Measurements from ENCODE around the gene ZNF831. TPM values are rescaled to one million over a fixed set of nuclear protein-coding genes. Genes with fewer than 3 reads are reported as not detected.

The ZNF831 gene
- total RNA-seq, 1 experiment from 2014 or later, result 0.15 TPM

DNA sequence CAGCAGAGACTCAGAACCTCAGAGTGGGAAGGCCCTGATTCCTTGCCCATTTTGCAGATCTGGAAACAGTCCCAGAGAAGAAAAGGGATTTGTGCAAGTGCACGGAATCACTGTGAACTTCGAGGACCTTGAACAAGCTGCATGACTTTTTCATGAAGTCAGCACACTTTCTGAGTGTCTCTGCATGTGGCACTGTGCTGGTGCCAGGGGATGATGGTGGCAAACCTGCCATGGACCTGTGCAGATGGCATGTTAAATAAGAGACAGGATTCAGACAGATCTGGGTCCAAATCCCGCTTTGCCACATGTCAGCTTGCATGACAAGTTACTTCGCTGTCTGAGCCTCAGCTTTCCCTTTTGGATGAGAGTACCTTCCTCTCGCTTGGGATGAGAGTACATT lies 26.8 kb downstream of the ZNF831 start:
- Histone ChIP-seq H3K9me3 (ENCODE audit: control insufficient read depth in 1 of 2, insufficient read depth in 1 of 2, low read depth in 1 of 2, low read length in 2 of 2) (no peaks in the 10 kb centered on the region), H3K4me2 (ENCODE audit: low read length) (no peak overlapping the region), H3K79me2 (ENCODE audit: insufficient read depth, low read length) (no peaks in the 10 kb centered on the region), H2AFZ (ENCODE audit: low read depth, low read length, poor library complexity, severe bottlenecking) (no peak overlapping the region), H3K4me3 (replicated peaks in 1 of 2; ENCODE audit: low read depth in 1 of 2, low read length in 2 of 2) (no peak overlapping the region), H3K9ac (ENCODE audit: low read length) (no peak overlapping the region), H4K20me1 (ENCODE audit: insufficient read depth) (no peaks in the 10 kb centered on the region), H3K36me3 (ENCODE audit: control insufficient read depth in 1 of 2, insufficient read depth in 2 of 2, low read length in 2 of 2) (no peaks in the 10 kb centered on the region), H3K27me3 (ENCODE audit: insufficient read depth, low read length) (peaks cover 9% of the 10 kb centered on the region; the same call in 1 of the 2 replicates), H3K27ac (ENCODE audit: low read depth, low read length) (no peak overlapping the region), H3K4me1 (ENCODE audit: control insufficient read depth in 1 of 2, insufficient read depth in 2 of 2, low read length in 2 of 2) (no peaks in the 10 kb centered on the region), H3K9me2 (ENCODE audit: insufficient read depth) (no peaks in the 10 kb centered on the region)
- POLR2A ChIA-PET, result no interaction called here
- no TSS peak for BruUV-seq (replicated peaks)
- RAD21 ChIA-PET (ENCODE audit: low non-redundant PET in 1 of 2, low total read pairs in 2 of 2, uncharacterized antibody in 2 of 2, unreplicated experiment in 2 of 2), result no interaction called here
- intact Hi-C loops (cut with micrococcal nuclease), result no loop called here
- TF ChIP-seq YY1 (IDR thresholded peaks at IDR 0.05; ENCODE audit: extremely low read depth, insufficient replicate concordance, low read depth, low read length) (no peak), CEBPB (IDR thresholded peaks at IDR 0.05; ENCODE audit: low read depth) (no peak), POLR2A (IDR thresholded peaks at IDR 0.05; ENCODE audit: borderline replicate concordance, extremely low read depth, insufficient read depth, insufficient read length) (no peak), MAX (IDR thresholded peaks at IDR 0.05) (no peak), RAD21 (IDR thresholded peaks at IDR 0.05; ENCODE audit: low read depth) (no peak), TCF7L2 (IDR thresholded peaks at IDR 0.05; ENCODE audit: borderline replicate concordance, extremely low read depth, insufficient read depth, insufficient read length) (no peak), POLR2AphosphoS5 (IDR thresholded peaks at IDR 0.05; ENCODE audit: low read depth, low read length) (no peak), CBX3 (IDR thresholded peaks at IDR 0.05; ENCODE audit: low read depth) (no peak), ELF1 (IDR thresholded peaks at IDR 0.05; ENCODE audit: borderline replicate concordance, low read depth) (no peak), JUND (IDR thresholded peaks at IDR 0.05) (no peak), SIN3A (IDR thresholded peaks at IDR 0.05; ENCODE audit: low read depth) (no peak)
- TF ChIP-seq, protein P1, sequence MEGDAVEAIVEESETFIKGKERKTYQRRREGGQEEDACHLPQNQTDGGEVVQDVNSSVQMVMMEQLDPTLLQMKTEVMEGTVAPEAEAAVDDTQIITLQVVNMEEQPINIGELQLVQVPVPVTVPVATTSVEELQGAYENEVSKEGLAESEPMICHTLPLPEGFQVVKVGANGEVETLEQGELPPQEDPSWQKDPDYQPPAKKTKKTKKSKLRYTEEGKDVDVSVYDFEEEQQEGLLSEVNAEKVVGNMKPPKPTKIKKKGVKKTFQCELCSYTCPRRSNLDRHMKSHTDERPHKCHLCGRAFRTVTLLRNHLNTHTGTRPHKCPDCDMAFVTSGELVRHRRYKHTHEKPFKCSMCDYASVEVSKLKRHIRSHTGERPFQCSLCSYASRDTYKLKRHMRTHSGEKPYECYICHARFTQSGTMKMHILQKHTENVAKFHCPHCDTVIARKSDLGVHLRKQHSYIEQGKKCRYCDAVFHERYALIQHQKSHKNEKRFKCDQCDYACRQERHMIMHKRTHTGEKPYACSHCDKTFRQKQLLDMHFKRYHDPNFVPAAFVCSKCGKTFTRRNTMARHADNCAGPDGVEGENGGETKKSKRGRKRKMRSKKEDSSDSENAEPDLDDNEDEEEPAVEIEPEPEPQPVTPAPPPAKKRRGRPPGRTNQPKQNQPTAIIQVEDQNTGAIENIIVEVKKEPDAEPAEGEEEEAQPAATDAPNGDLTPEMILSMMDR (IDR thresholded peaks at IDR 0.05 in 2 of 3, conservative IDR thresholded peaks at IDR 0.05 in 1 of 3; ENCODE audit: borderline replicate concordance in 1 of 3, insufficient read depth in 1 of 3, low read depth in 2 of 3, low read length in 2 of 3), result no peak
- TF ChIP-seq, protein P2, sequence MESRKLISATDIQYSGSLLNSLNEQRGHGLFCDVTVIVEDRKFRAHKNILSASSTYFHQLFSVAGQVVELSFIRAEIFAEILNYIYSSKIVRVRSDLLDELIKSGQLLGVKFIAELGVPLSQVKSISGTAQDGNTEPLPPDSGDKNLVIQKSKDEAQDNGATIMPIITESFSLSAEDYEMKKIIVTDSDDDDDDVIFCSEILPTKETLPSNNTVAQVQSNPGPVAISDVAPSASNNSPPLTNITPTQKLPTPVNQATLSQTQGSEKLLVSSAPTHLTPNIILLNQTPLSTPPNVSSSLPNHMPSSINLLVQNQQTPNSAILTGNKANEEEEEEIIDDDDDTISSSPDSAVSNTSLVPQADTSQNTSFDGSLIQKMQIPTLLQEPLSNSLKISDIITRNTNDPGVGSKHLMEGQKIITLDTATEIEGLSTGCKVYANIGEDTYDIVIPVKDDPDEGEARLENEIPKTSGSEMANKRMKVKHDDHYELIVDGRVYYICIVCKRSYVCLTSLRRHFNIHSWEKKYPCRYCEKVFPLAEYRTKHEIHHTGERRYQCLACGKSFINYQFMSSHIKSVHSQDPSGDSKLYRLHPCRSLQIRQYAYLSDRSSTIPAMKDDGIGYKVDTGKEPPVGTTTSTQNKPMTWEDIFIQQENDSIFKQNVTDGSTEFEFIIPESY (IDR thresholded peaks at IDR 0.05; ENCODE audit: extremely low read depth, insufficient replicate concordance, low read length), result no peak
- TF ChIP-seq, protein P3, sequence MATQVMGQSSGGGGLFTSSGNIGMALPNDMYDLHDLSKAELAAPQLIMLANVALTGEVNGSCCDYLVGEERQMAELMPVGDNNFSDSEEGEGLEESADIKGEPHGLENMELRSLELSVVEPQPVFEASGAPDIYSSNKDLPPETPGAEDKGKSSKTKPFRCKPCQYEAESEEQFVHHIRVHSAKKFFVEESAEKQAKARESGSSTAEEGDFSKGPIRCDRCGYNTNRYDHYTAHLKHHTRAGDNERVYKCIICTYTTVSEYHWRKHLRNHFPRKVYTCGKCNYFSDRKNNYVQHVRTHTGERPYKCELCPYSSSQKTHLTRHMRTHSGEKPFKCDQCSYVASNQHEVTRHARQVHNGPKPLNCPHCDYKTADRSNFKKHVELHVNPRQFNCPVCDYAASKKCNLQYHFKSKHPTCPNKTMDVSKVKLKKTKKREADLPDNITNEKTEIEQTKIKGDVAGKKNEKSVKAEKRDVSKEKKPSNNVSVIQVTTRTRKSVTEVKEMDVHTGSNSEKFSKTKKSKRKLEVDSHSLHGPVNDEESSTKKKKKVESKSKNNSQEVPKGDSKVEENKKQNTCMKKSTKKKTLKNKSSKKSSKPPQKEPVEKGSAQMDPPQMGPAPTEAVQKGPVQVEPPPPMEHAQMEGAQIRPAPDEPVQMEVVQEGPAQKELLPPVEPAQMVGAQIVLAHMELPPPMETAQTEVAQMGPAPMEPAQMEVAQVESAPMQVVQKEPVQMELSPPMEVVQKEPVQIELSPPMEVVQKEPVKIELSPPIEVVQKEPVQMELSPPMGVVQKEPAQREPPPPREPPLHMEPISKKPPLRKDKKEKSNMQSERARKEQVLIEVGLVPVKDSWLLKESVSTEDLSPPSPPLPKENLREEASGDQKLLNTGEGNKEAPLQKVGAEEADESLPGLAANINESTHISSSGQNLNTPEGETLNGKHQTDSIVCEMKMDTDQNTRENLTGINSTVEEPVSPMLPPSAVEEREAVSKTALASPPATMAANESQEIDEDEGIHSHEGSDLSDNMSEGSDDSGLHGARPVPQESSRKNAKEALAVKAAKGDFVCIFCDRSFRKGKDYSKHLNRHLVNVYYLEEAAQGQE (IDR thresholded peaks at IDR 0.05; ENCODE audit: low read depth), result no peak
- CTCF ChIA-PET, result no interaction called here
- no peak for DNase-seq (ENCODE audit: low read depth, low spot score)
- ATAC-seq, result no peak
